ENCODE measurements around the gene RELCH. TPM values are rescaled to one million over a fixed set of nuclear protein-coding genes. Genes with fewer than 3 reads are reported as not detected.

RELCH gene
- total and polyA plus RNA-seq, 9 donors, result 11.2 to 32.7 (median 23.6) TPM

GRCh38 chr18:62301322-62301721, 114.3 kb downstream of the RELCH start:
- intact Hi-C loops (cut with DNase I), result no loop called here
- Histone ChIP-seq H3K4me1 (ENCODE audit: insufficient read depth) (no peaks in the 10 kb centered on the region), H3K27ac (no peak overlapping the region), H3K27me3 (no peaks in the 10 kb centered on the region), H3K9me3 (no peaks in the 10 kb centered on the region), H3K4me3 (no peak overlapping the region), H3K36me3 (no peaks in the 10 kb centered on the region)
- TF ChIP-seq EP300 (IDR thresholded peaks at IDR 0.05) (no peak), CTCF (IDR thresholded peaks at IDR 0.05) (no peak), POLR2A (IDR thresholded peaks at IDR 0.05) (no peak)
- WGBS, 3 donors, result 97 to 100% (median 100%) methylated on average over 1 of the region's 1 CpG
- no peak for DNase-seq

- no peak overlapping the region for H3K4me3 ChIP-seq
- WGBS, 3 donors, result 93 to 96% (median 94%) methylated on average over 1 of the region's 1 CpG
- no peak for DNase-seq
- H3K36me3 ChIP-seq, result no peaks in the 10 kb centered on the region
- no peak overlapping the region for H3K27ac ChIP-seq
- no peaks in the 10 kb centered on the region for H3K9me3 ChIP-seq
- no peaks in the 10 kb centered on the region for H3K27me3 ChIP-seq
- no peak for TF ChIP-seq POLR2A (IDR thresholded peaks at IDR 0.05)
- TF ChIP-seq CTCF (IDR thresholded peaks at IDR 0.05), result no peak
- TF ChIP-seq EP300 (IDR thresholded peaks at IDR 0.05), result no peak
- intact Hi-C loops (cut with DNase I), result no loop called here
- no peaks in the 10 kb centered on the region for H3K4me1 ChIP-seq (ENCODE audit: insufficient read depth)
These were observed 125.8 kb downstream of the RELCH start for GRCh38 chr18:62312851-62313250.

GRCh38 chr18:62318228-62319180, 131.4 kb downstream of the RELCH start:
- TF ChIP-seq POLR2A (IDR thresholded peaks at IDR 0.05), result no peak
- 60 to 62% (median 60%) methylated on average over 4 of the region's 4 CpGs for WGBS, 3 donors
- Histone ChIP-seq H3K27ac (no peak overlapping the region), H3K9me3 (no peaks in the 10 kb centered on the region), H3K36me3 (no peaks in the 10 kb centered on the region), H3K27me3 (no peaks in the 10 kb centered on the region), H3K4me3 (no peak overlapping the region), H3K4me1 (ENCODE audit: insufficient read depth) (no peaks in the 10 kb centered on the region)
- DNase-seq, result no peak
- intact Hi-C loops (cut with DNase I), result no loop called here

- peaks cover 4% of the 10 kb centered on the region for H3K4me1 ChIP-seq (ENCODE audit: insufficient read depth)
- no peak for DNase-seq
These were observed 134.1 kb downstream of the RELCH start for GRCh38 chr18:62321201-62321600.

More at GRCh38 chr18:62321201-62321600, 134.1 kb downstream of the RELCH start:
- H3K9me3 ChIP-seq, result no peaks in the 10 kb centered on the region
- H3K36me3 ChIP-seq, result no peaks in the 10 kb centered on the region
- H3K27ac ChIP-seq, result no peak overlapping the region
- TF ChIP-seq CTCF (IDR thresholded peaks at IDR 0.05), result no peak
- TF ChIP-seq EP300 (IDR thresholded peaks at IDR 0.05), result no peak
- TF ChIP-seq POLR2A (IDR thresholded peaks at IDR 0.05), result no peak
- H3K4me3 ChIP-seq, result no peak overlapping the region
- WGBS, 3 donors, result 50 to 61% (median 50%) methylated on average over 3 of the region's 3 CpGs
- intact Hi-C loops (cut with DNase I), result no loop called here
- no peaks in the 10 kb centered on the region for H3K27me3 ChIP-seq

Measured in ovary (tissue), 9 donors.